IMR-90 (cell line): Measurements from ENCODE around the gene SLC25A12.

ENCODE experiments used
- ELK1 ChIP-seq: fragments of 150-350 bp; IDR thresholded peaks from 2 replicates; pipeline ENCODE4 v1.6.1; 2016; ENCODE audit warnings: low read depth, mild to moderate bottlenecking, low read length, moderate library complexity, borderline replicate concordance
- RAD21 ChIP-seq: IDR thresholded peaks from 2 replicates; pipeline ENCODE4 v1.6.1; 2012; ENCODE audit warnings: low read length, improper control_type of control experiment

- TF ChIP-seq RAD21 (no peak), ELK1 (no peak)
These were observed 80.9 kb downstream of the SLC25A12 start for GRCh38 chr2:171813126-171813525.
